ENCODE measurements around the gene HOXD8.

DNA sequence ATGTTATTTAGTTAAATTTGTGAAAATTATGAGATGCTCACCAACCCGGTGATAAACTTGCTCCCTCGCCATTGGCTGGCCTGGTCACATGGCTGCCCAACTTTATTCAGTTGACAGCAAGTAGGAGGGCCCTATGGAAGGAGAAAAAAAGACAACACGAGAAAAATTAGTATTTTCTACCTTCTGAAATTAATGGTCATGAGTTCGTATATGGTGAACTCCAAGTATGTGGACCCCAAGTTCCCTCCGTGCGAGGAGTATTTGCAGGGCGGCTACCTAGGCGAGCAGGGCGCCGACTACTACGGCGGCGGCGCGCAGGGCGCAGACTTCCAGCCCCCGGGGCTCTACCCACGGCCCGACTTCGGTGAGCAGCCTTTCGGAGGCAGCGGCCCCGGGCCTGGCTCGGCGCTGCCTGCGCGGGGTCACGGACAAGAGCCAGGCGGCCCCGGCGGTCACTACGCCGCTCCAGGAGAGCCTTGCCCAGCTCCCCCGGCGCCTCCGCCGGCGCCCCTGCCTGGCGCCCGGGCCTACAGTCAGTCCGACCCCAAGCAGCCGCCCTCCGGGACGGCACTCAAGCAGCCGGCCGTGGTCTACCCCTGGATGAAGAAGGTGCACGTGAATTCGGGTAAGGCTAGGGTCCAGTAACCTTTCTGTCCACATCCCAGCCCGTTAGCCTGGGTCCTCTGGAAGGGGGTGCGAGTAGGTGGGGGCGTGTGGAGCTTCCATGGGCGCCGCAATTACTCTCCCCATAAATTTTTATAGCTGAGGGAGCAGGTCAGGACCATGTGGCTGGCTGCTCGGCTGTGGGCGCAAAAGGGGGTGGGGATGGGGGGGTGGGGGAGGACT lies 22.2 kb downstream of the HOXD8 start, which contains the start of gene HOXD4:
- no peak for TF ChIP-seq EZH2 (IDR thresholded peaks at IDR 0.05; ENCODE audit: low read depth)
- TF ChIP-seq, protein P1, sequence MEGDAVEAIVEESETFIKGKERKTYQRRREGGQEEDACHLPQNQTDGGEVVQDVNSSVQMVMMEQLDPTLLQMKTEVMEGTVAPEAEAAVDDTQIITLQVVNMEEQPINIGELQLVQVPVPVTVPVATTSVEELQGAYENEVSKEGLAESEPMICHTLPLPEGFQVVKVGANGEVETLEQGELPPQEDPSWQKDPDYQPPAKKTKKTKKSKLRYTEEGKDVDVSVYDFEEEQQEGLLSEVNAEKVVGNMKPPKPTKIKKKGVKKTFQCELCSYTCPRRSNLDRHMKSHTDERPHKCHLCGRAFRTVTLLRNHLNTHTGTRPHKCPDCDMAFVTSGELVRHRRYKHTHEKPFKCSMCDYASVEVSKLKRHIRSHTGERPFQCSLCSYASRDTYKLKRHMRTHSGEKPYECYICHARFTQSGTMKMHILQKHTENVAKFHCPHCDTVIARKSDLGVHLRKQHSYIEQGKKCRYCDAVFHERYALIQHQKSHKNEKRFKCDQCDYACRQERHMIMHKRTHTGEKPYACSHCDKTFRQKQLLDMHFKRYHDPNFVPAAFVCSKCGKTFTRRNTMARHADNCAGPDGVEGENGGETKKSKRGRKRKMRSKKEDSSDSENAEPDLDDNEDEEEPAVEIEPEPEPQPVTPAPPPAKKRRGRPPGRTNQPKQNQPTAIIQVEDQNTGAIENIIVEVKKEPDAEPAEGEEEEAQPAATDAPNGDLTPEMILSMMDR (conservative IDR thresholded peaks at IDR 0.05), result no peak
